Iris pigment epithelial cell (primary cell): ENCODE data around the gene LRRC31.

ENCODE experiments used
- DNase-seq: peaks from one replicate; pipeline ENCODE4 v3.0.0-alpha.2; 2011; ENCODE audit warnings: low read depth

The LRRC31 gene

DNA sequence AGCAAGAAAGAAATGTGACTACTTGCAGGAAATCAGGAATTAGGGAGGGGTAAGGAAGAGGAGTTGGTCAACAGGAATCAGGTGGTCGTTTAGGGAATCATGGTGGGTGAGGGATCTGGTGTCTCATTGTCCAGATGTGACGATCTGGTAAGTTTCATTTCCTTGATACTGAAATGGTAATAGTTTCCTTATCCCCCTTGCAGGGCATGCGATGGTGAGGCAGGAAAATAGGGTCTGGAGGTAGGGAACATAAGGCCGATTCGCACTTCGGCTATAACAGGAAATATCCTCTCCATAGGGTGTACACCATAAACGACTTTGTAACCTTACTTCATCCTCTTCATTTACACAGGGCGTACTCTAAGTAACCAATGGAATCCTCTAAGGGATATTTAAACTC lies 56.5 kb downstream of the LRRC31 start:
- no peak for DNase-seq

DNA sequence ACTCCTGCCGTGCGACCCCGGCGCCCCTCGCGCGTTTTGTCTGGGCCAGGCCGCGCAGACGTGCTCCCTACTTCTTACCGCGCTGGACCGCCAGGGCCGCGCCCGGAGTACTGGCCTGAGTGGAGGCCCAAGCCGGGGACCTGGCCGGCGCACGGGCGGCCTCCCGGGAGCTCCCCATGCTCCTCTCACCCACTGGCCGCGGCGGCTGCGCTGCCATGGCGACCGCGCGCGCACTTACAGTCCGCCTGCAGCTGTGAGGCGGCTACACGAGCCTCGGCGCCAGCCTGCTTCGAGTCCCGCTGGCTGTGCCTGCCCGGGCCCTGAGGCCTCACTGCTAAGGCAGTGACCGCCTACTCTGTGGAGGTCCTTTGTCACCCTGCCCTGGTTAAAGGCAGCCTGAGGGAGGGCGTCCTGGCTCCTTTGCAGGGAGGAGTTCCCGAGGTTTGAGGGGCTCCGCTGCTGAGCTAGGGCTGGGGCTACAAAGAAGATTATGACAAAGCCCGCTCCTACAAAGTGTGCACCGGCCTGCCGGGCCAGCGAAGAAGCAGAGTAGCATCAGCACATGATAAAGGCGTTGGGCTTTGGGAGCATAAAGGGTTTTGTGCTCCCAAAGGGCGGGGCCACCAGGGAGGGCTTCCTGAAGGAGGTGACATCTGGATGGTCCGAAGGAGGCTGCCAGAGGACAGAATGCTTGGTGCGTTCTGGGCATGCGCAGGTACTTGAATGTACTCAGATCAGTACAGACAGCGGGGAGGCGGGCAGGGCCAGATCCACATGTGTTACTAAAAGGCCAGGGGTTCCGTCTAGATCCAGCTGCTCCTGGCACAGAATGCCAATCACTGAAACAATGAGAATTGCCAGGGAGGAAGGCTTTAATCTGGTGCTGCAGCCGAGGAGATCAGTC lies 57.2 kb downstream of the LRRC31 start, which contains the start of the genes LRRC34 and LRRIQ4:
Gene LRRC34 (minus strand): TSS at position 573 of the 904 bp plus-strand sequence. CDS start 356 bp downstream, at position 217.
Gene LRRIQ4 (plus strand): TSS at position 539 of the 904 bp plus-strand sequence. CDS start 9,052 bp downstream, outside the sequence.
- DNase-seq: peak; percentile 82

DNA sequence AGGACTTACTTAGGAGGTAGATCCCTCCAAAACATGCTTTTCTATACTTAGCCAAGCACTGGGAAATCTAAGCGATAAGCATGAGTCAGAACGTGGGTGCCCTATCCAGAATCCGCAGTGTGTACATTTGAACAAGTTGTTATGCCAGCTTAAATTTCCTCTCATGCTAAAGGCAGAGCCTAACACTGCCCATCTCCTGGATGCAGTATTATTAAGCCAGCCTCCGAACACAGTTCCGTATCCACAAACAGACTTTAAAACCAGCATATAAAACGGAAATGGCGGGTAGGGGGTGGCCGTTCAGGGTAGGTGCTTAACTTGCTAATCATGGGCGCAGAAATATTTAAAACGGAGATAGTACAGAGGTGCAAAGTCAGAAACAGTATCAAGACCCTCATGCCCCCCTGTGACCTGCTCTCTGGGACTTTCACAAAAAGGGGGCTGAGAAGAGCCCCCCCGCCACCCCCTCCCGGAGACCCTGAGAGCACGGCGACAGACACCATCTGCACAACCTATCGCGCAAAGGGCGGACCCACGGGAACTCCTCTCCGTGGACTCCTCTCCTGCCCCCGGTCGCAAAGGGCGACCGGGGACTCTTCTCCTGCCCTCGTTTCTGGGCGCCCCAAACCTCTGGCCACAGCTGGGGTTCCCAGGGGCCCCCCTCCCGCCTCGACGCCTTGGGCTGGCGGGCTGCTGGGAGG lies 58.0 kb downstream of the LRRC31 start:
- peak; percentile 78 for DNase-seq

DNA sequence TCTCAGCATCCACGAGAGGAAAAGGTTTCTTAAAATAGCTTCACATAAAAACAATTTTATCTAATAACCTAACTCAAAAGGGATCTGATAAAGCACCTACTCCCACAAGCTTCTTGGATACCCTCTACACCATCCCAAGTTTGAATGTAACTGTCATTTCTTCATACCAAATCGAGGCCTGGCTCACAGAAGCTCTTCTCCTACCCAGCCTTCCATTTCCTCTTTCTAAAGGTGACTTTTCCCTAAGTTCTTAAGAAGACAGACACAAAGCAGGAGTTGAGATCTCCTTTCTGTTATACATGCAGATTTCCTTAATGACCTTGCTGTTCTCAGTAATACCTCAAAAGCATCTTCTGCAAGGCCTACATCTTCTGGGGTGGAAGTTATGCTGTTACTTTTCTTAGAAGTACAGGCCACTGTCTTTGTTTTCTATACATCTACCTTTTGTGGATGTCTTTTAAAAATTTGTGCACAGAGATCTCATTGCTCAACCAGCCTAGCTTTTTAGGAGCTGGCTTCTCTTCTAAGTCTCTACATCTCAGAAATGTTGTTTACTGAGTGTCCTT lies 60.4 kb downstream of the LRRC31 start:
- no peak for DNase-seq

DNA sequence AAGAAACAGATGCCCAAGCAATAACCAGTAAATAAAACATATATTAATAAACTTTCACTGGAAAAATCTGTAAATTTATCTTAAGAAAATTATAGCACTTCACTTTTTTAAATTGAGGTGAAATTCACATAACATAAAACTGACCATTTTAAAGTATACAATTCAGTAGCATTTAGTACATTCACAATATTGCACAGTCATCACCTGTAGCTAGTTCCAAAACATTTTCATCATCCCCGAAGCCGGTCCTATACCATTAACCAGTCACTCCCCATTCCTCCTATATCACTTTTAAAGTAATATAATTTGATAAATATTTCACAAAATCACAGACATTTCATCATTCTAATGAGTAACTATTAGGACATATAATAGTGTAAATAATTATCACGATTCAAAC lies 65.1 kb downstream of the LRRC31 start:
- DNase-seq: no peak

DNA sequence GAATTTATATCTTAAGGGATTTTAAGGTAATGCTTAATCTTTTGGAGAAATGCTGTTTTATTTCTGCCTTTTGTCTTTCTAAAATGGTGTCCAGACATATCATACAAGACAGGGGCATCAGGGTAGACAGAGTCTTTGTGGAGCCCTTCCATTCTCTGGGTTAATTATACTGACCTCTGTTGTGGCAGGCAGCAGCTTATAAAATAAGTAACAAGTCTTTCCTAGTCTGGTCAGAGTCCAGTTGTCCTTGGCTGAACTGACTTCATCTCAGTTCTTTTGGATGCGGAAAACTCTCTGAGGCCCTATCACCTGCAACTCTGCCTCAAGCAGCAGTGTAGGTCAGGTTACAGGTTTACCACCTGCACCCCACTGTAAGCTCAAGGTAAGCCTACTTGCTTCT lies 77.4 kb downstream of the LRRC31 start:
- DNase-seq: no peak

DNA sequence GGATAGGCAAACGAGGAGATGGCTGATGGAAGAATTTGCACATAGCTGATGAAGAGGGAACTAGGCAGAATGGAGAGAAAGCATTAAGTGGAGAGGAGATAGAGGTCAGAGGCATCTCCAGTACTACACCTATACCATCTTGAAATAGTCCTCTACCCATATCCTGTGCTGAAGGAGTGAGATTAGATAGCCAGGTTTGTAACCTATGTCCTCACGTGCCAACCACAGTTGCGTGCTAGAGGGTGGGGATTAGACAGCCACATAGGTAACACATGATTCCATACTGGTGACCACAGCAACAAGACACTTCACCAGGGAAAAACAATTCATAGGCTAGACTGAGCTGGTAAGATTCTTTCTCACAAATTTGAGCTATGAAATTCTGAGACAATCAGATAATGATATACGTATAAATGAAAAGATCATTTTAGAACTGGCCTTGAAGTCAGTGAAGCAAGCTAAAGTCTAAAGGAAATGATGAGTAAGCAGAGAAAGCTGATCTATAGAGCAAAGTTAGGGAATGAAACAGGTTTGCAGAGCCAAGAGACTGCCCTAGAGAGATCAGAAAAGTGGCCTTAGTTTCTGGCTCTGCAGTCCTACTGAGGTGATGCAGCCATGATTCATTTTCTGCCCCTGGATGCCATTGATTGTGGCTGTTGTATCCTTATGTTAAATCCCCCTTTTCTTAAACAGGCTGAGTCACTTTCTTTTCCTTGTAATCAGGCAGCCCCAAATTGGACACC lies 78.9 kb downstream of the LRRC31 start:
- peak; percentile 72 for DNase-seq

DNA sequence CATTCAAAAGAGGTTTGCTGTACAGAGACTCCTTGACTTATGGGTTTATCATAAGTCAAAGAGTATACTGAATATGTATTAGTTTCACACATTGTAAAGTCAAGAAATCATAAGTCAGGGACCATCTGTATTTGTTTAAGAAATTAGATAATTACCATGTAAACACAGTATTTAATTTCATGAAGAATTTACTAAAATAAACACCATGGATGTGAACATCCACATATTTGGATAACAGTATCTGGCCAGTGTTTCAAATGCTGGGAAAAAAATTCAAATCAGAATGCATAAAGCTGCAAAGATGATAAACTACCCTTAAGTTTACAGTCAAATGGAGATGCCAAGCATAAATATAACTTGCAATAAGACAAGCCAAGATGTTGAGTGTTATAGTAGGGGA lies 79.5 kb downstream of the LRRC31 start:
- DNase-seq: no peak
